Astrocyte (in vitro differentiated cells and primary cell): Measurements from ENCODE around the gene NRDC. TPM values are rescaled to one million over a fixed set of nuclear protein-coding genes. Genes with fewer than 3 reads are reported as not detected.

Source experiments
- DNase-seq: peaks from one replicate; pipeline ENCODE4 v3.0.0-alpha.2; 2010; ENCODE audit warnings: low read depth
- FAIRE-seq: peaks from 2 replicates; lab custom pipeline; 2011; peaks lifted over from hg19 to GRCh38; lab: Jason Lieb, UNC
- H2AFZ ChIP-seq: 2 replicates; pipeline ENCODE4 v1.6.0; 2012; ENCODE audit warnings: low read depth, low read length, inconsistent platforms
- H3K27ac ChIP-seq: 2 replicates; pipeline ENCODE4 v1.5.1; 2011; ENCODE audit warnings: low read depth, low read length, inconsistent platforms
- H3K27me3 ChIP-seq: 2 replicates; pipeline ENCODE4 v1.6.0; 2011; ENCODE audit warnings: low read length, inconsistent platforms; ENCODE audit not compliant: insufficient read depth
- H3K36me3 ChIP-seq: 2 replicates; pipeline ENCODE4 v1.5.1; 2011; ENCODE audit warnings: low read length, inconsistent platforms; ENCODE audit not compliant: insufficient read depth
- H3K4me1 ChIP-seq: 2 replicates; pipeline ENCODE4 v1.5.1; 2011; ENCODE audit warnings: low read length, inconsistent platforms; ENCODE audit not compliant: insufficient read depth
- H3K4me2 ChIP-seq: 2 replicates; pipeline ENCODE4 v1.6.0; 2012; ENCODE audit warnings: low read length, inconsistent platforms
- H3K4me3 ChIP-seq: 2 replicates; pipeline ENCODE4 v1.5.1; 2011; ENCODE audit warnings: low read depth, mild to moderate bottlenecking, low read length, inconsistent platforms; ENCODE audit not compliant: insufficient read depth
- H3K79me2 ChIP-seq: 2 replicates; pipeline ENCODE4 v1.6.0; 2012; ENCODE audit warnings: mild to moderate bottlenecking, low read length, inconsistent platforms; ENCODE audit not compliant: insufficient read depth
- H3K9ac ChIP-seq: 2 replicates; pipeline ENCODE4 v1.6.0; 2012; ENCODE audit warnings: mild to moderate bottlenecking, low read length, inconsistent platforms
- H3K9me3 ChIP-seq: 2 replicates; pipeline ENCODE4 v1.5.1; 2012; ENCODE audit warnings: low read depth, mild to moderate bottlenecking, low read length, inconsistent platforms; ENCODE audit not compliant: insufficient read depth
- H4K20me1 ChIP-seq: 2 replicates; pipeline ENCODE4 v1.6.0; 2012; ENCODE audit warnings: low read length, inconsistent platforms; ENCODE audit not compliant: insufficient read depth
- H3K27ac Mint-ChIP-seq: one replicate; pipeline ENCODE4 v1.8.0; 2021; ENCODE audit warnings: mild to moderate bottlenecking, mixed read lengths; ENCODE audit not compliant: unreplicated experiment
- H3K27me3 Mint-ChIP-seq: one replicate; pipeline ENCODE4 v1.8.0; 2021; ENCODE audit warnings: low read depth, mixed read lengths; ENCODE audit not compliant: unreplicated experiment
- H3K36me3 Mint-ChIP-seq: one replicate; pipeline ENCODE4 v1.8.0; 2021; ENCODE audit warnings: low read depth, mixed read lengths; ENCODE audit not compliant: unreplicated experiment
- H3K4me1 Mint-ChIP-seq: one replicate; pipeline ENCODE4 v1.8.0; 2021; ENCODE audit warnings: low read depth, mixed read lengths; ENCODE audit not compliant: unreplicated experiment
- H3K4me3 Mint-ChIP-seq: one replicate; pipeline ENCODE4 v1.8.0; 2021; ENCODE audit warnings: mild to moderate bottlenecking, moderate library complexity, mixed read lengths; ENCODE audit not compliant: unreplicated experiment
- H3K9me3 Mint-ChIP-seq: one replicate; pipeline ENCODE4 v1.8.0; 2021; ENCODE audit warnings: mild to moderate bottlenecking, mixed read lengths; ENCODE audit not compliant: unreplicated experiment
- EZH2 ChIP-seq: IDR thresholded peaks from 2 replicates; pipeline ENCODE4 v1.6.1; 2012; ENCODE audit warnings: mild to moderate bottlenecking, low read length, inconsistent platforms; ENCODE audit not compliant: insufficient read depth
- total RNA-seq: library from RNA; stranded (reverse); gene quantifications from 2 replicates; pipeline ENCODE4 v1.2.1, GENCODE V29; 2021
- TF ChIP-seq, protein P1 (sequence below): IDR thresholded peaks from 2 replicates; pipeline ENCODE4 v1.5.1; 2011; ENCODE audit warnings: low read depth, mild to moderate bottlenecking, inconsistent platforms, low read length, moderate library complexity; ENCODE audit not compliant: insufficient read depth

Gene NRDC
- total RNA-seq, 1 donor from 2014 or later = 170 TPM

DNA sequence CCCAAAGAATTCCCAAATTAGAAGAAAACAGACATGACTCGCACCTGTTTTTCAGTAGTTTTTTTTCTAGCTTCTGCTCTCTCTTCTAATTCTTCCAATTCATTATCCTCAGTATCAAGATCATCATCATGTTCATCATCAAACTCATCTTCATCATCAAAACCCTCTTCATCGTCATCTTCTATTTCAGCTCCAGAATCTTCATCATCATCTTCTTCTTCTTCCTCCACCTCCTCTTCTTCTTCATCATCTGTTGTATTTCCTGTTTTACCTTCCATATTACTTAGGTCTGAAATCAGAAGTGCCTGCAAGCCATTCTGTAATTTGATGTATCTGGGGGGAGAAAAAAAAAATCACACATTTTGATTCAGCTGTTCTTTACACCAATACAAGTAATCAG is 38.3 kb downstream of the NRDC start:
- H3K36me3 Mint-ChIP-seq = peaks cover 10% of the 10 kb centered on the region
- TF ChIP-seq, protein P1, sequence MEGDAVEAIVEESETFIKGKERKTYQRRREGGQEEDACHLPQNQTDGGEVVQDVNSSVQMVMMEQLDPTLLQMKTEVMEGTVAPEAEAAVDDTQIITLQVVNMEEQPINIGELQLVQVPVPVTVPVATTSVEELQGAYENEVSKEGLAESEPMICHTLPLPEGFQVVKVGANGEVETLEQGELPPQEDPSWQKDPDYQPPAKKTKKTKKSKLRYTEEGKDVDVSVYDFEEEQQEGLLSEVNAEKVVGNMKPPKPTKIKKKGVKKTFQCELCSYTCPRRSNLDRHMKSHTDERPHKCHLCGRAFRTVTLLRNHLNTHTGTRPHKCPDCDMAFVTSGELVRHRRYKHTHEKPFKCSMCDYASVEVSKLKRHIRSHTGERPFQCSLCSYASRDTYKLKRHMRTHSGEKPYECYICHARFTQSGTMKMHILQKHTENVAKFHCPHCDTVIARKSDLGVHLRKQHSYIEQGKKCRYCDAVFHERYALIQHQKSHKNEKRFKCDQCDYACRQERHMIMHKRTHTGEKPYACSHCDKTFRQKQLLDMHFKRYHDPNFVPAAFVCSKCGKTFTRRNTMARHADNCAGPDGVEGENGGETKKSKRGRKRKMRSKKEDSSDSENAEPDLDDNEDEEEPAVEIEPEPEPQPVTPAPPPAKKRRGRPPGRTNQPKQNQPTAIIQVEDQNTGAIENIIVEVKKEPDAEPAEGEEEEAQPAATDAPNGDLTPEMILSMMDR = no peak
- no peak for TF ChIP-seq EZH2
- FAIRE-seq (no peak), DNase-seq (no peak)
- H3K27ac ChIP-seq = no peak overlapping the region
- no peaks in the 10 kb centered on the region for H3K4me1 ChIP-seq
- H3K4me2 ChIP-seq = no peak overlapping the region
- H3K27me3 Mint-ChIP-seq = no peaks in the 10 kb centered on the region
- H3K36me3 ChIP-seq = peaks cover 6% of the 10 kb centered on the region
- no peak overlapping the region for H3K9ac ChIP-seq
- no peak overlapping the region for H3K4me3 ChIP-seq
- no peaks in the 10 kb centered on the region for H3K9me3 ChIP-seq
- peaks cover 6% of the 10 kb centered on the region for H3K4me1 Mint-ChIP-seq
- H3K79me2 ChIP-seq = peaks cover 34% of the 10 kb centered on the region
- peaks cover 4% of the 10 kb centered on the region for H4K20me1 ChIP-seq
- H3K4me3 Mint-ChIP-seq = no peak overlapping the region
- H3K27me3 ChIP-seq = no peaks in the 10 kb centered on the region
- no peaks in the 10 kb centered on the region for H3K9me3 Mint-ChIP-seq
- H2AFZ ChIP-seq = no peak overlapping the region
- H3K27ac Mint-ChIP-seq = no peak overlapping the region

DNA sequence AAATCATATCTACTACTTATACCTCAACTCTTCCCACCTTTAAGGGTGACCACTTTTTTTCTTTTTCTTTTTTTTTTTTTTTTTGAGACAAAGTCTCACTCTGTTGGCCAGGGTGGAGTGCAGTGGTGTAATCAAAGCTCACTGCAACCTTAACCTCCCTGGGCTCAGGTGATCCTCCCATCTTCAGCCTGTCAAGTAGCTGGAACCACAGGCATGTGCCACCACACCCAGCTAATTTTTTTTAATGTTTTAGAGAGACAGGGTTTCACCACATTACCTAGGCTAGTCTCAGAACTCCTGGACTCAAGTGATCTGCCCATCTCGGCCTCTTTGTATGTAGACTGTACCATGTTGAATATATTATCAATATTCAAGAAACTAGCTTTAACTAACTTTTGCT is 39.4 kb downstream of the NRDC start:
- H3K9ac ChIP-seq = no peak overlapping the region
- no peaks in the 10 kb centered on the region for H3K9me3 ChIP-seq
- H2AFZ ChIP-seq = no peak overlapping the region
- FAIRE-seq (no peak), DNase-seq (no peak)
- Mint-ChIP-seq H3K27ac (no peak overlapping the region), H3K4me3 (no peak overlapping the region), H3K36me3 (peaks cover 10% of the 10 kb centered on the region), H3K27me3 (no peaks in the 10 kb centered on the region), H3K4me1 (peaks cover 5% of the 10 kb centered on the region), H3K9me3 (no peaks in the 10 kb centered on the region)
- peaks cover 25% of the 10 kb centered on the region for H3K79me2 ChIP-seq
- no peaks in the 10 kb centered on the region for H3K27me3 ChIP-seq
- TF ChIP-seq EZH2 = no peak
- TF ChIP-seq, protein P1 = no peak
- H4K20me1 ChIP-seq = peaks cover 3% of the 10 kb centered on the region
- H3K4me2 ChIP-seq = no peak overlapping the region
- H3K27ac ChIP-seq = no peak overlapping the region
- peaks cover 6% of the 10 kb centered on the region for H3K36me3 ChIP-seq
- no peak overlapping the region for H3K4me3 ChIP-seq
- H3K4me1 ChIP-seq = no peaks in the 10 kb centered on the region

DNA sequence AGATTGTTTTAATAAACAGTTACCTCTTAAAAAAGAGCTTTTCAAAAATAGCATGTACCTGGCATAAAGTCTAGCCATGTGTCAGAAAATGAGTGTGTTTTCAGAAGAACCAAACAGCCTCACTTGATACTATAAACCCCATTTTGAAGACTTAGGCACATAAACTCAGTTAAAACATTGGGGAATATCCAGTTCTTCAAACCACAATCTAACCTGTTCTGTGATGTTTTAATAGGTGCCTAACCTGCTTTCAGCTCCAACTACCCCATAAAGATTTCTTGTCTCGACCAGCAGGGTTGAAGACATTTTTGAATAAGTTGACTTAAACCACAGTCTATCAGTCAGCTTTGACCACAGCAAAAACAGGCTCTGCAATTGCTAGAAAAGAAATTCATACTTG is 41.3 kb downstream of the NRDC start:
- no peaks in the 10 kb centered on the region for H3K9me3 ChIP-seq
- Mint-ChIP-seq H3K4me3 (no peak overlapping the region), H3K36me3 (peaks cover 13% of the 10 kb centered on the region), H3K9me3 (no peaks in the 10 kb centered on the region), H3K27ac (no peak overlapping the region), H3K4me1 (no peaks in the 10 kb centered on the region), H3K27me3 (no peaks in the 10 kb centered on the region)
- H2AFZ ChIP-seq = no peak overlapping the region
- no peak overlapping the region for H3K4me2 ChIP-seq
- no peak overlapping the region for H3K4me3 ChIP-seq
- peaks cover 11% of the 10 kb centered on the region for H3K79me2 ChIP-seq
- no peaks in the 10 kb centered on the region for H3K4me1 ChIP-seq
- no peak for FAIRE-seq
- DNase-seq = no peak
- no peak overlapping the region for H3K9ac ChIP-seq
- H3K27me3 ChIP-seq = no peaks in the 10 kb centered on the region
- peaks cover 14% of the 10 kb centered on the region for H3K36me3 ChIP-seq
- TF ChIP-seq, protein P1 = no peak
- TF ChIP-seq EZH2 = no peak
- H3K27ac ChIP-seq = no peak overlapping the region
- H4K20me1 ChIP-seq = no peaks in the 10 kb centered on the region
